Right lobe of liver (tissue), 4 donors: Measurements from ENCODE around the gene TRIO.

Source experiments
- CTCF ChIP-seq, 4 donors: fragments of 200-600 bp in 3 of 4; fragments of 450-650 bp in 1 of 4; IDR thresholded peaks; one replicate each; pipeline versions ENCODE4 v1.5.1 to v1.8.0; 2016 to 2022; ENCODE audit warnings: antibody characterized with exemption in 4 of 4, mild to moderate bottlenecking in 2 of 4
- POLR2A ChIP-seq: fragments of 450-650 bp; IDR thresholded peaks from one replicate; pipeline ENCODE4 v1.6.1; 2017; ENCODE audit warnings: antibody characterized with exemption, mild to moderate bottlenecking
- donor health status: DM: no; HTN: no; CAD: no.
- donor health status: DM: no; HTN: no; CAD: no.
- donor health status: DM: no; HTN: yes; CAD: no.

- no peak for TF ChIP-seq CTCF (IDR thresholded peaks at IDR 0.05)
- no peak for TF ChIP-seq POLR2A
These were observed 10.1 kb downstream of the TRIO start for GRCh38 chr5:14153071-14153864.
